Loucy (cell line): ENCODE data around the gene COL26A1.

ENCODE experiments used
- EZH2phosphoT487 ChIP-seq: fragments of 200-600 bp; IDR thresholded peaks from 2 replicates; pipeline ENCODE4 v1.6.1; 2018; ENCODE audit warnings: antibody characterized with exemption, mild to moderate bottlenecking, moderate library complexity, borderline replicate concordance
- TF ChIP-seq, protein P1 (sequence below): fragments of 200-600 bp; sonication (generic); conservative IDR thresholded peaks from 2 replicates; pipeline ENCODE4 v1.5.1; 2014; ENCODE audit warnings: mild to moderate bottlenecking, antibody characterized with exemption, low read length

DNA sequence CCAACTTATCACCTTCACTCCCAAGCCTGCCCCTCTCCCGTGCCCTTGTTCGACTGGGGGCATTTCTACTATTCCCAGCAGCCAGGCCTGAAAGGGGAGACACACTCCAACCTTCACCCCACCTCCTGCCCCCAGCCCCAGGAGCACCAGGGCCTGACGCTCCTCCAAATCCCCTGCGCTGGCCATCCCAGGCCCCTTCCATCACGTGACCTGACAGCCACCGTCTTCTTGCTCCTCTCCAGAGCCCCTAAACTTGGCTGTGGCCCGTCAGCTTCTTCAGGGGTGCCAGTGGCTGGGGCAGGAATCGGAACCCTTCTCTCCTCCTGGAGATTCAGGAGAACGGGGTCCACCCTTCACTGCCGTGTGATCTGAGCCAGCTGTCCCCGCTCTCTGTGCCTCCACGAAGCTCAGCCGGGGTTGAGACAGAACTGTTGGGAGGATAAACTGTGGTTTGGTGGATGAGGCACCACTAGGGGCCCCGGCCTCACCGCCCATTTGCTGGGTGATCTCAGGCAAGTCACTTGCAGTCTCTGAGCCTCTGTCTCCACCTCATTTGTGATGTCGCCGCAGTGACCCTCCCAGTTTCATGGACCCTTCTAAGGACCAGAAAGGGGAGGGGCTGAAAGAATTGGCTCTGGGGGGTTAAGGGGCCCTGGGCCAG lies 175.4 kb downstream of the COL26A1 start:
- TF ChIP-seq, protein P1, sequence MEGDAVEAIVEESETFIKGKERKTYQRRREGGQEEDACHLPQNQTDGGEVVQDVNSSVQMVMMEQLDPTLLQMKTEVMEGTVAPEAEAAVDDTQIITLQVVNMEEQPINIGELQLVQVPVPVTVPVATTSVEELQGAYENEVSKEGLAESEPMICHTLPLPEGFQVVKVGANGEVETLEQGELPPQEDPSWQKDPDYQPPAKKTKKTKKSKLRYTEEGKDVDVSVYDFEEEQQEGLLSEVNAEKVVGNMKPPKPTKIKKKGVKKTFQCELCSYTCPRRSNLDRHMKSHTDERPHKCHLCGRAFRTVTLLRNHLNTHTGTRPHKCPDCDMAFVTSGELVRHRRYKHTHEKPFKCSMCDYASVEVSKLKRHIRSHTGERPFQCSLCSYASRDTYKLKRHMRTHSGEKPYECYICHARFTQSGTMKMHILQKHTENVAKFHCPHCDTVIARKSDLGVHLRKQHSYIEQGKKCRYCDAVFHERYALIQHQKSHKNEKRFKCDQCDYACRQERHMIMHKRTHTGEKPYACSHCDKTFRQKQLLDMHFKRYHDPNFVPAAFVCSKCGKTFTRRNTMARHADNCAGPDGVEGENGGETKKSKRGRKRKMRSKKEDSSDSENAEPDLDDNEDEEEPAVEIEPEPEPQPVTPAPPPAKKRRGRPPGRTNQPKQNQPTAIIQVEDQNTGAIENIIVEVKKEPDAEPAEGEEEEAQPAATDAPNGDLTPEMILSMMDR = no peak
- no peak for TF ChIP-seq EZH2phosphoT487
